GM08714 (cell line): Measurements from ENCODE around the gene PHETA1.
A peak's percentile ranks its signal among the peaks of the same experiment; 100 is the strongest.

Experiments used
- H3K4me3 ChIP-seq: fragments of 200-500 bp; sonication (Bioruptor generic); 2 replicates; pipeline ENCODE4 v1.5.1; 2014; ENCODE audit warnings: mild to moderate bottlenecking, low read length, inconsistent platforms
- ZNF274 ChIP-seq: IDR thresholded peaks from 2 replicates; pipeline ENCODE4 v1.6.1; 2012; ENCODE audit warnings: mild to moderate bottlenecking, low read depth, low read length

The PHETA1 gene

DNA sequence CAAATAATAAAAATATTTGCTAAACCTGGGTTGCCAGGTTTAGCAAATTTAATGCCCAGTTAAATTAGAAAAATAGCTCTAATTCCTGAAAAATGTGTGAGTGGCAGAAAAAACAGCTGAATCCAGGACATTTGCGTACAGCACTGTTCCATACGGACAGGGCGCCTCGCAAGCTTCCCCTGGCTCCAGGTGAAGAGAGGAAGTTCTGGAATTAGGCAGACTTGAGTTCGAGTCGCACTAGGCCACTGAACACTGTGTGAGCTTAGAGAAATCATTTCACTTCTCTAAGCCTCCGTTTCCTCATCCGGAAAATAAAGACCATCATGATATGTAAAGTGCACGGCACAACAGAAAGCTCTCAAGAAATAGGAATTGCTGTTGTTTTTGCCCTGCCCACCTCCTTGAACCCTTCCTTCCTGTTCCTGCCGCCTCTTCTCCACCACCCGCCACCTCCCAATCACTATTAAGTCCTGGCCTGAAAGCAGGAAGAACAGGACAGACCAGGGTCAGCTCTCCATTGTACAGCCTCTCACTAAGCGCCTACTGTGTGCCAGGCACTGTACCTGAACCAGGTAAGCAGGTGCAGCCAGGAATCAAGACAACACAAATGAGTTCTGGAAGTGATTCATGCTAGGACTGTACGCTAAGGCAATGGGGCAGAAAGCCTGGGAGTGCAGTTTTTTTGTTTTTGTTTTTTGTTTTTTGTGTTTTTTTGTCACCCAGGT, 763 bp upstream of the PHETA1 start:
- peak overlapping the region; percentile 65 for H3K4me3 ChIP-seq
- TF ChIP-seq ZNF274, result no peak

DNA sequence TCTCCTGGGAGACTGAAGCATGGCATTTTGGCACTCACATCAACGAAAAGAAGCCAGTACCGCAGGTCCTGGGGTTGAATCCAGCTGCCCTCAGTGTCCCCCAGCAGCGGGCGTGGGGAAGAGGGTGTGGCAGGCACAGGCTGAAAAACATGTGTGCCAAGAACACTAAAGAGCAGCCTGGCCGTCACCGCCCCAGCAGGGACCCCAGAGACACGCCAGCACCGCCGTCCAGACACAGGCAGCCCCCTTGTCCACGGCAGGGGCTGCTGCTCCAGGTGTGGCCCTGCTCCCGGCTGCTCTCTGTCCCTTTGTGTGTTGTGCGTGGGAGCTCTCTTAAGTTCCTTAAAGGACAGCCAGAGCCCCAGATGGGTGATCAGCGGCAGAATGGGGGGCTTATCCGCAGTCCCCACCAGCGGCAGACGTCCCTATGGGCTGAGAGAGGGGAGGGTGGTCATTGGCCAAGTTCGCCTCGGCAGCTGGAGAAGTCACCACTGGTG, 556 bp downstream of the PHETA1 start:
- TF ChIP-seq ZNF274, result no peak
- H3K4me3 ChIP-seq, result peak overlapping the region; percentile 65

DNA sequence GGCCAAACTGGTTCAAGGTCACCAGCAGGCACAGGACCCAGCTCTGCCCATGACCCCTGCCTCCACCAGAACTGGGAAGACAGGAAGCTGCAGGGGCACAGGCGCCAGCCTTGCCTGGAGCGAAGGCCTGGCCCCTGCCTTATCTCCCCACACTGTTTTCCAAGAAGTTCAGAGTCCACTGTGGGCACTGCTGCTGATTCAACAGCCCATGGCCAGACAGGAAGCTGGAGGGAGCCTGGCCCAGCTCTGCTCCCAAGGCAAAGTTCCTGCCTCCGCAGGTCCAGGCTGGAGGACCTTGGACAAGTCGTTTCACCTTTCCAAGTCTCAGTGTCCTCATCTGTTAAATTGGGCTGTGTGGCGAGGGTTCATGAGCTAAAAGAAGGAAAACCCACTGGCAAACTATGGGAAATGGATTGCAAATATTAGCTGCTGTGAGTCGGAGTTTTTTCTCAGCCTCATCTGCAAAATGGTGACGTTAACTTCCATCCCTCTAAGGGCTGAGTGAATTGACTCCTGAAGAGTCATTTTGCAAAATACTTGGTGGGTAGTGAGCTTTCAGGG, 1.2 kb downstream of the PHETA1 start:
- TF ChIP-seq ZNF274, result no peak
- no peak overlapping the region for H3K4me3 ChIP-seq

DNA sequence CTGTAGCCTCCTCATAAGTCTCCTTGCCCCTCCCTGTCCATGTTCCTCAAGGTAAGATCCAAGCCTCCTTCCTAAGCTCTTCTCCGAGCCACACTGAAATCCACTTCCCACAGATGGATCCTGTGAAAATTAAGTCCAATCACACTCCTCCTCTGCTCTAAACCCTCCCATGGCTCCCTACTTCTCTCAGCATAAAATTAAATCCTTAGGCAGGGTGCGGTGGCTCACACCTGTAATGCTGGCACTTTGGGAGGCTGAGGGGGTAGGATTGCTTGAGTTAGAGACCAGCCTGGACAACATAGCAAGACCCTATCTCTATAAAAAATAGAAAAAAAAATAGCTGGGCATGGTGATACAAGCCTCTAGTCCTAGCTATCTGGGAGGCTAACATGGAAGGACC, 2.3 kb downstream of the PHETA1 start:
- TF ChIP-seq ZNF274, result no peak
- no peak overlapping the region for H3K4me3 ChIP-seq

DNA sequence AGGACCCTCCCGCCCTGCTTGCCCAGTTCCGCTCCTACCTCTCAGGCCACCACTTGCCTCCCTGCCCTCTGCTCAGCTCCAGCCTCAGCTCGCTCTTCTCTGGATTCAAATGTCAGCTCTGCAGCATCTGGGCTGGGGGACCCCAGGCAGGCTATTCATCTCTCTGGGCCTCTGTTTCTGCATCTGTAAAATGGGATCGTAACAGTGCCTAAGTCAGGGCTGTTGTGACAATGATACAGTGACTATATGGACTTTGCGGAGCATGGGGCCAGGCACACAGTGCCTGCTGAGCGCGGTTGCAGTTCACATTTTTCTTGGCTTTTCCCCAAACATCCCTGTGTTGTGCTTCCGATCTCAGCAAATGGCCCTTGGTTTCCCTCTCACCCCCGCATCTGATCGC, 2.8 kb downstream of the PHETA1 start:
- TF ChIP-seq ZNF274, result no peak
- no peak overlapping the region for H3K4me3 ChIP-seq

DNA sequence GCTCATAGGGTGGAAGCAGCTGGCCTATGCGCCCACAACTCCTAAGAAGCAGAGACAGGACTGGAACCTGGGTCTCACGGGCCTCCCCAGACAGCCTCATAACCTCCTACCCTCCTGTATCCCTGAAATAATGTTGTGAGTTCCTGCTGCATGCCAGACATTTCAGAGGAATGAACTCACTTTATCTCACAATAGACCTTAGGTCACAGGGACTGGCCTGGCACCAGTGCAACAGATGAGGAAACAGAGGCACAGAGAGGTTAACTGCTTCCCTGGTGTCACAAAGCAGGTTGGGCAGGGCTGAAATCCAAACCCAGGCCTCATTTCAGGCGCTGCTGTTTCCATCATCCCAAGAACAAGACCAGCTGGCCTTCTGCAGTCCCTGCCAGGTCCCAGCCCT, 5.3 kb downstream of the PHETA1 start:
- H3K4me3 ChIP-seq, result no peak overlapping the region
- no peak for TF ChIP-seq ZNF274

DNA sequence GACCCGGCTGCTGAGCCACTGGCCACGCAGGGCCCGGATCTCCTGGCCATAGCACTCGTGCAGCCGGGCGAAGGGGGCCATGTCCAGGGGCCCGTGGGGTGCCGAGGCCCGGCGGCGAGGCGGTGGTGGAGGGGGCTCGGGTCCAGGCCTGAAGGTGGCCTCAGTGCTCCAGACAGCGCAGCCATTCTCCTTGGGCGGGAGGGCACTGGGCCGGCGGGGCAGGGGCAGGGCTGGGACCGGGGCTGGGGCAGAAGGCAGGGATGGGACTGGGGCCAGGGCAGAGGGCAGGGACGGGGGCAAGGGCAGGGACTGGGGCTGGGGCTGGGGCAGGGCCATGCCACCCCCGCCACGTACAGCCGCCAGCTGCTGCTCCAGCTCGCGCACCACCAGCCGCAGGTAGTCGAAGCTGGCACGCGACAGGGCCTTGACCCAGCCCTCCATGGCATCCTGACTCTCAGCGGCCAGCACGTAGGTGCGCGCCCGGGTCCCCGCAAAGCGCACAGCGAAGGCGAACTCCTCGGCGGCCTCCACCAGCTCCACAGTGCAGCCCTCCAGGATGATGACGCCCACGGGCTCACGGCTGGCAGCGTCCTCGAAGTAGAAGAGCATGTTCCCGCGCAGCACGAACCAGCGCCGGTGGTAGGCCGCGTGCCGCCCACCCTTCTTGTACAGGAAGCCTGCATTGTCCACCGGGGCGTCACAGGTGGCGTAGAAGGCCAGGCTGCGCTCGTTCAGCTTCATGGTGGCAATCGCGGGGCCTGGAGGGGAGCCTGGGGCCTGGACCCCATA, 6.0 kb downstream of the PHETA1 start:
- TF ChIP-seq ZNF274, result no peak
- no peak overlapping the region for H3K4me3 ChIP-seq

DNA sequence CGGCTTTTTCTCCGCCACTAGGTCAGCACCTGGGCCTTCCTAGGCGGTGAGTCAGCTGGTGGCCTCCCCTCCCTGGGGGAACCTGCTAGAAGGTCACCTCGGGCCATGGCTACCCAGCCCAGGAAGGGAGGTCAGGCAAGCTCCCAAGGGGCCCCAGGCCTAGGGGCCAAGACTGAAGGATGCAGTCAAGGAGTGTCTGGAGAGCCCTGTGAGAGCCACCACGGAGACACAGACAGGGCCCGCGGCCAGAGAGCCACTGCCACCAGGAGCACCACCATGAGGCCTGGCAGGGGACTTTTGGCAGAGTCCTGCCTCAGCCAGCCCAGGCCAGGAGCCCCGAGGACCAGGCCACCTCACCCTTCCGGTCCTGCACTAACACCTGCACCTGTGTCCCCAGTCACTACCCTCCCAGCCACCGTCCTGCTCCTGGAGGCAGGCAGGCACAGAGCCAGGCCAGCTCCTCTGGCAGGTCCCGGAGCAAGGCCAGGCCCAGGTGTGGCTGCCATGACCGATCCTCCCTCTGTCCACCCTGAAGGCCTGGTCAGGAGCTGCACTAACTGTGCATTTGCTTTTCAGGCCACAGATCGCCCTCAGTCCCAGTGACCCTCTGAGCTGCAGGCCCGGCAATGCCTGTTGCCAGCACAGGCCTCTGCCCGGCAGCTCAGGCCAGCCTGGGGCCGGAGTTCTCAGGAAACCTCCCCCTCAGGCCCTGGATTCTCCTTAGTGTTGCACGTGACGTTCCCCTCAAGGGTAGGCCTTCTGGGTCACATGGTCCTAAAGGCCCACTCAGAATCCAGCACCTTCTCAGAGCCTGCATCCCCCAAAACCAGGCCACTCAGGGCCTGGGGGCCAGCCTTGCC, 6.9 kb downstream of the PHETA1 start:
- TF ChIP-seq ZNF274, result no peak
- no peak overlapping the region for H3K4me3 ChIP-seq

DNA sequence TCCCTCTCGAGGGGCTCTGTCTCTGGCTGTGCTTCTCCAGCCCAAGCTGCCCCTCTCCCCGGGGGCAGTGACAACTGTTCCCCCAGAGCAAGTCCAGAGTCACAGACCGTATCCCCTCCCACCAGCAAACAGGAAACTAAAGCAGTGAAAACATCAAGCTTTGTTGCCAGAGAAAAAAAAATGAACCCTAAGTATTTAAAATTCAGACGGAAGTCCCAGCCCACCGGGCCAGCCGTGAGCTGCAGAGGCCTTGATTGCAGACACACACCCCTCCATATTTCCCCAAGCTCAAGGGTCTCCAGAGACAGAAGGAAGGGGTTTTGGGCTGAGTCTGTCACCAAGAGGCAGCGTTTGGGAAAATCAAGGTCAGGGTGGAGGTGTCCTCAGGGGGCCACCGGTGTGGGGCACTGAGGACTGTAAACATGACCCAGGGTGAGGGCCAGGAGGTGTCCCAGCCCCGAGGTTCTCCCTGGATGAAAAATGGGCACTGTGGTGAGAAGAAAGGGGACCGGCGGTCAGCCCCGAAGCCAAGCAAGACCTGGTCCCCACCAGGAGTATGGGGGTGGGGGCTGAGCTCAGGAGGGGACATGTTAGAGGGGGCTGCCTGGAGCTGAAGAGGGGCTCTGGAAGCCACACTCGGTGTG, 7.7 kb downstream of the PHETA1 start:
- no peak overlapping the region for H3K4me3 ChIP-seq
- no peak for TF ChIP-seq ZNF274

DNA sequence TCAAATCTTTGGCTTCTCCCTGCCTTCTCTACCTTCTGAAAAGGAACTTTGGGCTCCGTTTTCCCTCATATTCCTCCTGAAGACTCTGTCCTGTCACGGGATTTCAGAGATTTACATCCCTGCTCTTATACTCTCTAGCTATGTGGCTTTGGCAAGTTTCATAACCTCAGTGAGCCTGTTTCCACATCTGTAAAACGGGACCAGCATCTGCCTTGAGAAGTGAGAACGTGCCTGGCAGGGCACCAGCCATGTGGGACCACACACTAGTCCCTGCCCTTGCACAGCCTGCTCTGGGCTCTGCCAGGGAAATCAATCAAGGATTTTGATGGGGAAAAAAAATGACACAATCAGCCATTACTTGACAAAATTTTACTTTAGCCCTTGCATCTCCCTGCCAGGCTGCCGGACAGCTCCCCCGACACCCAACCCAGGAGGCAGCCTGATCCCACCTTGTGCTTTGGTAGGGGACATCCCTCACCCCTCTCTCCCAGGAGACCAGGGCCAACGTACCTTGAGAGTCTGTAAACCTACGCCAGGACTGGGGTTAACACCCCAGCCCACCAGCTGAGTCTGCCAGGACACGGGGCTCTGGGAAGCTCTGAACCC, 8.5 kb downstream of the PHETA1 start:
- no peak overlapping the region for H3K4me3 ChIP-seq
- no peak for TF ChIP-seq ZNF274

DNA sequence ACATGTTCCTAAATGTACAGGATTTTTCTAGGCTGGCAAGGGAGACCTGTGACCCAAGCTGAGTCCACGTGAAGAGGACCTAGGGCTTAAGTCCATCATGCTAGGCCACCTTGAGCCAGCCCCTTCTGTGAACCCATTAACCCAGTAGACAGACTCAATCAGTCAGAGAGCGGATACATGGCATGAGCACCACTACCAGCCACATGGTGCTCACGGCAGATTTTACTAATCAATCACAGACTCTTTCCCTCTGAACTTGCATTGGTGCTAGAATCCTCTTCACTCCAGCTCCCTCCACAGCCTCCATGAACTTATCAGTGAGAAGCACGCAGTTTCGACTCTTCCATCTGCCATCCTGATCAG, 9.0 kb downstream of the PHETA1 start:
- TF ChIP-seq ZNF274, result no peak
- no peak overlapping the region for H3K4me3 ChIP-seq

DNA sequence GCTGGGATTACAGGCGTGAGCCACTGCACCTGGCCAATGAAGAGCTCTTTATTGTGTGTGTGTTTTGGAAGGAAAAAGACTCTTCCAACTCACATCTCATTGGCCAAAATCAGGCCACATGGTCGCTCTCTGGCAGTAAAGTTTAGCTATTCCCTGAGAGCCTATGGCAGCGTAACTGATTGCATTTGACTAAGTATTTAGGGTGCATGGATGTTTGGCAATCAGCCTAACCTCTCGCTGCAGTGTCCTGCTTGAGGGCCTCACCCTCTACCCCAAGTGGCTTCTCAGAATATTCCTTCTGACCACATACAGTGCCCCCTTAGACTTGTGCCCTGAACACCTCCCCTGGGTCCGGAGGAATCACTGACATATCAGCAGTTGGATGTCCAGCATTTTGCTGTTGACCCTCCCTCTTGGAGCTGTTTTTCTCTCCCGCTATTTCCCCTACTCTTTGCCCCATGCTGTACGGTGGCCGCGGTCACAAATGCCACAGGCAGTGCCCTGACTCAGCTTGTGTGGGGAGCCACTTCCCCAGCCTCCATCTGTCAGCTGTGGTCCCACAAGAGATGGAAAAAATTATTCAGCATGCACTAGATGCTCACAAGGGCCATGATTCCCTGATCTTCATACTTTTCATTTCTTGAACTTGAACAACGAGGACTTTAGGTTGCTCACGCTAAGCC, 9.5 kb downstream of the PHETA1 start:
- no peak overlapping the region for H3K4me3 ChIP-seq
- no peak for TF ChIP-seq ZNF274

DNA sequence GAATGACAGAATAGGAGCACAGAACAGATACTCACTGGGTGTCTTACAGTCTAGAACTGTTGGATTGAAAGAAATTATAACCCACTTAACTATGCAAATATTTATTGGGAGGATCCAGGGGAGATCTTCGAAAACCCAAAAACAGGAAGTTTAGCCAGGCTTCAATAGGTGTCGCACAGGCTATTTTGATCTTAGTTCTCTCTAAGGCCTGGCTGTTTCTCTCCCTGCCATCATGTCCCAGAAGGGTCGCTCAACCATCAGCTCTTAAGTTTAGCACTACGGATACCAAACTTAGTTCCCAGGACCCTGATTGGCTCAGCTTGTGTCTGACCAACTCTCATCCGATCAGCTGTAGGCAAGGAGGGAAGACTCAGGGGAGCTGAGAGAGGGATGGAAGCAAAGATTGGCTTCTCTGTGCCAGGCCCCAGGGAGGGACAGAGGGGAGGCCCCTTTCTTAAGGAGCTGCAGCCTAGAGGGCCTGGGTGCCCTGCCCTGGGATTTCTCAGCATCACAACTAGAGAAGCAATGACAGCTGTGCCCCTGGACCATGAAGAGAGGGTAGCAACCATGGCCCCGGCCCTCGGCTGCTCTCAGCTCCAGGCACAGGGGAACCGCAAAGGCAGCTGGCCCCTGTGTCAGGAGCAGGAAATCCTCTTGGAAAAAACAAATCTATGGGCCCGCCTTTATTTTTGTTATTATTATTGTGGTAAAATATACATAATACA, 13.5 kb downstream of the PHETA1 start:
- TF ChIP-seq ZNF274, result no peak
- H3K4me3 ChIP-seq, result no peak overlapping the region
